Astrocyte (in vitro differentiated cells and primary cell): ENCODE measurements around the gene UNC93B1.

Experiments used
- CTCF ChIP-seq: IDR thresholded peaks from 2 replicates; pipeline ENCODE4 v1.5.1; 2011; ENCODE audit warnings: low read depth, mild to moderate bottlenecking, inconsistent platforms, low read length, moderate library complexity; ENCODE audit not compliant: insufficient read depth
- EZH2 ChIP-seq: IDR thresholded peaks from 2 replicates; pipeline ENCODE4 v1.6.1; 2012; ENCODE audit warnings: mild to moderate bottlenecking, low read length, inconsistent platforms; ENCODE audit not compliant: insufficient read depth

DNA sequence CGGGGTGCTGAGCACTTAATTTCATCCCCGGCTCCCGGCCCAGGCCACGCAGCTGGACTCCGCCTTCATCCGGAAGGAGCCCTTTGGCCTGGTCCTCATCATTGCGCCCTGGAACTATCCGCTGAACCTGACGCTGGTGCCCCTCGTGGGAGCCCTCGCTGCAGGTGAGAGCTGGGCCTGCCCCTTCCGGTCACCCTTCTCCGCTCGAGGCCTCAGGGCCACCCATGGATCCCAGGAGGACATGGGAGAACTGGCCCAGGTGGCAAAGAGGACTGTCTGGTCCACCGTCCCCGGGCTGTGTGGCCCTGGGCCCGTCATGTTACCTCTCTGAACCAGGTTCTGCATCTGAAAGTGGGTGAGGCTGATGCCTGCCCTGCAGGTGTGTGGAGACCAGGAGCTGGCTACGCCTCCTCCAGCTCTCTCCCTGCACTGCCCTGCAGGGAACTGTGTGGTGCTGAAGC lies 14.9 kb upstream of the UNC93B1 start:
- TF ChIP-seq CTCF (no peak), EZH2 (no peak)
